COLO829 (cell line): ENCODE data around the gene GINS2.
A peak's percentile ranks its signal among the peaks of the same experiment; 100 is the strongest.

ENCODE experiments used
- DNase-seq: peaks from one replicate; pipeline ENCODE4 v3.0.0; 2012; ENCODE audit warnings: low spot score

The GINS2 gene

DNA sequence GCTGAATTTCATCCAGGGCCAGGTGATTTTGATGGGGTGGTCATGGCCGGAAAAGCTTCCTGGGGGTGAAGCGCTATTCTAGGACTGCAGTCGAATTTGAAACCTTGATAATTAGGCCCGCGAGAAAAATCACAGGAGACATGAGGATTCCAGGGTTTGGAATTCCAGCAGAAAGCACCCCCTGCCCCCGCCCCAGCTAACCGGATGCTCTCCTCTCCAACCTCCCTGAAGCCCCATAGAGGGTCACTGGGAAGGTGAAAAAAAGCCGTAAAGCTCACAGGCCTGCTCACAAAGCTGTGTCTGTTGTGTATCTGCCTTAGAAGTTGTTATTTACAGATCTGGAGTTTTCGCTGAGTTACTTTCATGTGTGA is 1.2 kb upstream of the GINS2 start:
- DNase-seq: no peak

DNA sequence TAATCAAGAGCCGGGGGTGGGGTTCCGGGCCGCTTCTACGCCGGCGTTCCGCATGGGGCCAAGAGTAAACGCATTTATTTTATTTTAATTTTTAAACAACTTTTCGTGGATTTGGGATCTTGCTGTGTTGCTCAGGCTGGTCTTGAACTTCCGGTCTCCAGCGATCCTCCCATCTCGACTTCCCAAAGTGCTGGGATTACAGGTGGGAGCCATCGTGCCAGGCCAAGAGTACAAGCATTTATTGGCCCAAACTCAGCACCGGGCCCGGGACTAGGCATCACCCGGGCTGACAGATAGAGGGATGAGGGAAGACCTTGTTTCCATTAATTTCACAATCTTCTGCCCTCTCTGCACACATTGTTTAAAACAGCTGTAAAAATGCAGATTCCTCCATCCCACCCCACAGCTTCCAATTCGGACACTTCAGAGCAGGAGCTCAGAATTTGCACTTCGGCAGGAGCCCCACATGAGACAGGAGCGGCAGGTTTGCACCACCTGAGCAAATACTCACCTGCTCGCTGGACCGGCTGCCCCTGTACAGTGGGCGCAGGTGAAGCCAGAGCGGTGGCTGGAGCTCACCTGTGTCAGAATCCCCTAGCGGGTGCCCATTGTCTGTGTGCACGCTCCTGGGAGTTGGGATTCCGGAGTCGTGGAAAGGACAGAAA is 663 bp upstream of the GINS2 start:
- no peak for DNase-seq

DNA sequence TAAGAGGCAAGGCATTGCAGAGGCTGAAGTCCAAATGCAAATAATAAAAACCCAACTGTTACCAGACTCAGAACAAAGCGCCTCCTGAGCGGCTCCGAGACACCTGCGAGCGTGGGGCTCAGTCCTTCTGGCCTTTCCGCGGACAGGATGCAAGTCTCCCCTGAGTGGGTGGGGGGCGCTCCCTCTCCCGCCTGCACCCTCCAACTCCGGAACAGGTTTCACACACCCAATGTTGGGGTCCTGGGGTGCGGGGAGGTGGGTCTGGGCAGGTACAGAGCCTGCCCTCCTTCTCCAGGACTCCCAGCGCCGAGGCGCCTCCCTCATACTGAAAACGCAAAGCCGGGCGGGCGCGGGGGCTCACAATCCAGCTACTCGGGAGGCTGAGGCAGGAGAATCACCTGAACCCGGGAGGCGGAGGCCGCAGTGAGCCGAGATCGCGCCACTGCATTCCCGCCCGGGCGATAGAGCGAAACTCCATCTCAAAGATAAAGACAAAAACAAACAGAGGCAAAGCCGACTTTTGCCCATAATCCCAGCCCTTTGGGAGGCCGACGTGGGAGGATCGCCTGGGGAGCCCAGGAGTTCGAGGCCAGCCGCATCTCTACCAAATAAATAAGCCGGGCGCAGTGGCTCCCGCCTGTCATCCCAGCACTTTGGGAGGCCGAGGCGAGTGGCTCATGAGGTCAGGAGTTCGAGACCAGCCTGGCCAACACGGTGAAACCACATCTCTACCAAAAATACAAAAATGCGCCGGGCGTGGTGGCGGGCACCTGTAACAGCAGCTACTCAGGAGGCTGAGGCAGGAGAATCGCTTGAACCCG is 893 bp downstream of the GINS2 start:
- DNase-seq: no peak

DNA sequence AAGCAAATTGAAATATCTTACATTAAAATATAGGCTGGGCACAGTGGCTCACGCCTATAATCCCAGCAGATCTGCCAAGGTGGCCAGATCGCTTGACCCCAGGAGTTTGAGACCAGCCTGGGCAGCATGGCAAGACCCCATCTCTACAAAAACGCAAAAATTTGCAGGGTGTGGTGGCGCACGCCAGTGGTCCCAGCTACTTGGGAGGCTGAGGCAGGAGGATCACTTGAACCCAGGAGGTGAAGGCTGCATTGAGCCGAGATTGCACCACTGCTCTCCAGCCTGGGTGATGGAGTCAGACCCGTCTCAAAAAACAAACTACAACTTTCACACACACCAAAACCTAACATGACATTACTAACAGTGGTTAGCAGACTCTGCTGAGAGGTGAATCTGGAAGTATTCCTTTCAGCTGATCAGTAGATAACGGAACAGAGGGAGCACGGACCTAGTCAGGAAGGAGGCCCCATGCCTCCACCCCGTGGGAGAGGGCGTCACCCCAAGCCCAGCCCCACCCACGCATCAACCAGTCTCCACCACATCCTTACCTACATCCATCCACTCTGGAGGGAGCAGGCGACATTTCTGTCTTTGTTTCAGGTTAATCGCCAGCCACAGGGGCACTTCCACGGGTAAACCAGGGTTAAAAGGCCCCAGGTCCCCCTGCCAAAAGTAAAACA is 1.7 kb downstream of the GINS2 start:
- no peak for DNase-seq

DNA sequence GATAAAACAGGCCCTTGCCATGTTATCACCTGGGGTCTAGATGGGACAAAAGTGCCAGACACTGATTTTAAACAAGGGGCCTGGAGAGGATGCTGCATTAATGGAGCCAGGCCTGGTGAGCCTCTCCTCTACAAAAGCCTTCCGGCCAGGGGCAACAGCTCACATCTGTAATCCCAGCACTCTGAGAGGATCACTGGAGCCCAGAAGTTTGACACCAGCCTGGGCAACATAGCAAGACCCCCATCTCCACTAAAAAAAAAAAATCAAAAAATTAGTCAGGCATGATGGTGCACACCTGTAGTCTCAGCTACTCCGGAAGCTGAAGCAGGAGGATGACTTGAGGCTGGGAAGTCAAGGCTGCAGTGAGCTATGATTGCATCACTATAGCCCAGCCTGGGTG is 3.5 kb downstream of the GINS2 start:
- DNase-seq: no peak

DNA sequence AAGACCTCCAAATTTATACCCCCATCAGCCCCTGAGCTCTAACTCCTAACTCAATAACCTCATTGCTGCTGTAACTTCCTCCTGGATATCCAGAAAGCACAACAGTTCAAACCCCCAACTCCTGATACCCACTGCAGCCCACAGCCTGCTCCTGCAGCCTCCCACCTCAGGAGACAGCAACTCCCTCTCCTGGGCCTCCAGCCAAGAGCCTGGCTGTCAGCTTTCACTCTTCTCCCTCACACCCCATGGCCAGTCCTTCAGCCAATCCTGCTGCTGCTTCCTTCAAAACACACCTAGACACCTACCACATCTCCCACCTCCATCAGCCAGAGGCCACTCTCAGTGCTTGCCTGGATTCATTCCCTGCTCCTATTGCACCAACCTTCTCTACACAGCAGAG is 5.4 kb downstream of the GINS2 start:
- no peak for DNase-seq

DNA sequence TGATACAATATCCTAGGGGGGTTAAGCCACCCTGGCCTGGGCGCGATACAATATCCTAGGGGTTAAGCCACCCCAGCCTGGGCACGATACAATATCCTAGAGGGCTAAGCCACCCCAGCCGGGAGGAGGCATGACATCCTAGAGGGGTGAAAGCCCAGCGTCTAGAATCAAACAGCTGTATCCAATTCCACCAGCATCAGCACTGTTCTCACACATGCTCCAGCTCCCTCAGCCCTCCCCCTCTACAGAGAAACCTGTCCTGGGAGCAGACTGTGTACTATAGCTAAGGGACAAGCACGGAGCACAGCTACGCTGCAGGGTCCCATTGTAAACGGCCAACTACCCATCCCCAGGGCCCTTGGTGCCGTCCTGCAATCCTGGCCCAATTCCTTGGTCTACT is 6.2 kb downstream of the GINS2 start:
- no peak for DNase-seq

DNA sequence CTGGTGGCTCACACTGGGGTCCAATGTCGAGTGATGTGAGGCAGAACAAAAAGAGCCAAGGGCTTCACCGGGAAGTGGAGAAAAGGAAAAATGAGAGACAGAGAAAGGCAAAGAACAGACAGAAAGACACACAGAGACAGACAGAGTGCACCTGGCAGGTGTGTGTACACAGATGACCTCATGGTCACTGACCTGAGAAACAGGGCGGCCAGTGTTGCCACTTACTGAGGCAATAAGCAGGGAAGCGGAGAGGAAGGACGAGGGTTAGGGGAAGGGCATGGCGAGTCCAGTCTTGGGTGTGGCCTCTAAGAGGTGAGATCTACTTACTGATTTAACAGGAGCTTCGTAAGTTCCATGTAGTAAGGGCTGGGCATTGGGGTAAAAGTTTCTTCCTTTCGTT is 7.5 kb downstream of the GINS2 start:
- no peak for DNase-seq

DNA sequence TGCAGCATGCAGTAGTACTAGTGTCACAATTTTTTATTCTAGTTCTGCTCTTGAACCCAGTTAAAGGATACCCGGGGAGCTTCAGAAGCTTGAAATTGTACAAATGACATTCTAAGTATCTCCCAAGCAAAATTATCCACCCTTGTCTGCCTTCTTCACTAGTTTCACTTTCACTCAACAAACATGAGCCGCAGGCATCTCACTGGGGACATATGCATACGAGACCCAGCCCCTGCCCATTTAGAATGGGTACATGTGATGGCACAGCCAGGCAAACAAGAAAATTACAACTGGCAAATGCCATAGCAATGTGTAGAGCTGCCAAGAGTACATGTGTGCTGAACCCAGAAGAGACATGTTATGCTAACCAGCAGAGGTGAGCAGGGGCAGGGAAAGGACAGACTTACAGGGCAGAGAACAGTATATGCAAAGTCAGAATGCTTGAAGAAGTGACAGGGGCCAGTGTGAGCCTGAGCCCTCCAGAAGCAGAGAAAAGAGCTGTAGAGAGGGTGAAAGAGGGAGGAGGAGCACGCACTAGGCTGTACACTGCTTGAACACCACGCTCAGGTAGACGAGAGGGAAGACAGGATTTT is 8.3 kb downstream of the GINS2 start:
- no peak for DNase-seq

DNA sequence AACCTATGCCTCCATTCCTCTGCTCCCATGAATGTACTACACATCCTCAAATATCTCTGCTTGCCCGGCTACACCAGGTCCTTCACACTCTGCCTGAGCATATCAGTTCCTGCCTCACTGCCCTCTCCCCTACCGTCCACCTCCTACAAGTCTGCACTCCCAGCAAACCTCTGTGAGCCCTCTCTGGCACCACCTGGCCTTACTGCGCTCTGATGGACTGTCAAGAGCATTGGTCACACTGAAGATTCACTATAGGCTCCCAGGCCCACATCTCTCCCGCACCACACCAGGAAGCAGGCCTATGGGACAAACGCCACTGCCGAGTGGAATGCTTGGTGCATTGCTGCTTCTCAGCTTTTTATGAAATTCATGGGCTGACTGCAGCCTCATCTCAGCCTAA is 8.9 kb downstream of the GINS2 start:
- no peak for DNase-seq

DNA sequence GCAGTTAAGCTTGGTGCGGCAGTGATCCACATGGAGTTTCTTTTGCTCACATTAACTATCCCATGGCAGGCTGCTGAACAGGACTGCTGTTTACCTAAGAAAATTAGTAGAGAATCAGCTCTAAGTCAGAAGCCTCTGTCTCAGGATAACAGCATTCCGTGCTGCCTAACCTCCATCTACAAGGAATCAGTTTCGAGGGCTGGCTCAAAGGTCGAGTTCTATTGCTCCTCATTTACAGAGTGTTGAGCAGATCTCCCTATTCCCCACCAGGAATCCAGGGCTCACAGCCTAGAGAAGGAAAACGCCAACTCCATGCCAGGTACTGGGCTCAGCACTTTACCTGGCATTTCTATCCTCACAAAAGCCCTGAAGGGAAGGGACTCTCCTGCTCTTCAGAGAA is 9.9 kb downstream of the GINS2 start:
- DNase-seq: no peak

DNA sequence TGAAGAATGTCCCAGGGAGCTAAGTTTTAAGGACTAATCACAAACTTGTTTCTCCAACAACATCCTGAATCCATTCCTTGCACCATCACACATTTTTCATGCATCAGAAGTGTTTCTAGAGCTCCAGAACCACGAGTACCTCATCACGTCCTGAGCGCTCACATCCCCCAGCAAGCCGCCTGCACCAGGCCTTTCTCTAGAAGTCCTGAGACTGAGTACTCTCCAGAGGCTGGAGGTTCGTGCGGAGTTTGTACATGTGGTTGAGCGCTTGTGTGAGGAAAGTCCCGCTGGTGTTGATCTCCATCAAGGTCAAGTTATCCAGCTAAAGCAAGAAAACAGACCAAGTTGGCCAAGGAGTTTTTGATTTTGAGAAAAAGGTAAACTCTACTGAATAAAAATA is 10.7 kb downstream of the GINS2 start:
- DNase-seq: no peak

DNA sequence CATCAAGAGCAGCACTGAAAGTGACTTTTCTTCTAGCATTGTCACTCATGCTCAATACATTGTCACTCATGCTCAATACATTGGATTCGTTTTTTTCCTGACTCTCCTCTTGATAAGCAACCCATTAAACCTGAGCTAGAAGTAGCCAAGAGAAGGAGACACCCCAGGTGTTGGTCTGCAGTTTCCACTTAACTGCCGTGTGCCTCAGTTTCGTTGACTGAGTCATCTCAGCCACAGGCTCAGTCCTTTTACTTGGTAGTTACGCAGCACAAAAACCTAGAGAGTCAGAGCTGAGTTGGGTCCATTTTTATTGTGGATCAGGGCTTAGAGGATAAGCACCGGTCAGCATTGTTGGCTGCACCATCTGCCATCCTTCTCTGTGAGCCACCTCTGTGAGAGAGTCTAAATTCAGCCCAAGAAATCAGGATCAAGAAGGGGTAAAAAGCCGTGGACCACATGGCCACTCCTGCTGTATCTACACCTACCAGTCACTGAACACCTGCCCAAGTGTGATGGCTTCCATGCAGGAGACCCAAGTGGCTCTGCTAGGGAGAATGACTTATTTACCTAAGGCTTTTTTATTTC is 11.3 kb downstream of the GINS2 start:
- no peak for DNase-seq

DNA sequence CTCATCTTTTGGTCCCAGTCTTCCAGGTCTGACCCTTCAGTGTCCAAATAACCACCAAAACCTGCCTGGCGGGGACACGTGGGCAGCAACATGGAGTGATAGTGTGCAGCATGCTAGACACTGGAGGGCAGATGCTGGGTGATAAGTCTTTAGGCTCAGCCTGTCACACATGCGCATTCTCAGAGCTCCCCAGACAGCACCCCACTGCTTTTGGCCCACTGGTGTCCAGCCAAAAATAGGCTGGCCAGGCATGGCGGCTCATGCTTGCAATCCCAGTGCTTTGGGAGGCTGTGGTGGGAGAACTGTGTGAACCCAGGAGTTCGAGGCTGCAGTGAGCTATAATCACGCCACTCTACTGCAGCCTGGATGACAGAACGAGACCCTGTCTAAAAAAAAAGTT is 12.3 kb downstream of the GINS2 start:
- no peak for DNase-seq

DNA sequence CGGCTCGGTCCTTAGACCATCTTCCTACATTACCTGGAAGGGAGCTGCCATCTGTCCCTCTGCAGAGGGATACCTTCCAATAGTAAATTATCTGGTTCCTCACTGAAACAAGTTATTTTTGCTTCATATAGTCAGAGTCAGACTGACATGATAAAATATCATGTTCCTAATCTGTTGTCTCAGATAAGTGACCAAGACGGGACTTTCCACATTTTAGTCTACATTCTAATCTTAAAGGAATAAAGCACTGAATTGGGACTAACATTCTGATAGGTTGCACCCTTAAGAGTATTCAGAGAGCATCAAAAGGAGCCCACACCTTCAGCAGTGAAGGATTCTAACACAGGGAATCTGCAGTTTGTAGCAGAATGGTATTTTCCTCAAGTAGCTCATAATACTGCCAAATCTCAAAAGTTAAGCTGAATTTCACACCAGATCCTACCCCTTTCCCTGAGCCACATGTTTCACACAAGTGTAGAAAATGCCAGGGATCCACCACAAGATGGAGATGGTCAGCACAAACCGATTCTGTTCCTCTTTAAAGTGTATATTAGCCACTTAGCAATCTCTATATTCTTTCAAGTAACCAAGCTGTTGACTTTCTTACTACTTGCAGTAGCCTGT is 13.4 kb downstream of the GINS2 start:
- peak; percentile 18 for DNase-seq

DNA sequence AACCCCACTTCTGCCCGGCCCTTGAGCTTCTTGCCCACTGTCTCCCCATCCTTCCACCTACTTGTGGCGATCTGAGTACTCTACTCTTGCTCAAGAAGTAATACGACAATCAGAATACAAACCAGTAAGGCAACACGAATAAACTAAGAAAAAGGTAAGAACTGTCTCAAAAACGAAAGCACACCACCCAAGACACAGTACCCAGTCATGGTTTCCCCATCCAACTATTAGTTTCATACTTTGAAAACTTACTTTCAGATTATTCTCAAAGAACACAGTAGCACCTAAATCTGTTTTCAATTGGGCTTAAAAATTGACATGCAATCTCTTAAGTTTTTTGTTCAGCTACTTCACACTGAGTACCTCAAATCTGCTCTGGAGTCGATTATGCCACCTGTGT is 13.9 kb downstream of the GINS2 start:
- DNase-seq: no peak

DNA sequence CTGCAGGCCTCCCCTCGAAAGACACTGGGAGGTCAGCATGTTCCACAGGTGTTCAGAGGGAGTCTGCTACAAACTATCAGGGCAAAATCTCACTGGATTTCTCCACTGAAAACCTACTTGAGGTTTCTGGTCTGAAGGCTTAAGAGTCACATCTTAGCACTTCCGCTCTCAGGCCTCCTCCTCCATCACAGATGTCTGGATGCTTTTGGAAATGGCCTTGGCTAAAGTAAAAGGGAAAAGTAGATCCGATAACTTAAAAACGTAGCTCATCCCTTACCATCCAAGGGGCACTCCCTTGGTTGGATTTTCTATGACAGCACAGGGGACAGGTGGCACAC is 14.4 kb downstream of the GINS2 start:
- no peak for DNase-seq

DNA sequence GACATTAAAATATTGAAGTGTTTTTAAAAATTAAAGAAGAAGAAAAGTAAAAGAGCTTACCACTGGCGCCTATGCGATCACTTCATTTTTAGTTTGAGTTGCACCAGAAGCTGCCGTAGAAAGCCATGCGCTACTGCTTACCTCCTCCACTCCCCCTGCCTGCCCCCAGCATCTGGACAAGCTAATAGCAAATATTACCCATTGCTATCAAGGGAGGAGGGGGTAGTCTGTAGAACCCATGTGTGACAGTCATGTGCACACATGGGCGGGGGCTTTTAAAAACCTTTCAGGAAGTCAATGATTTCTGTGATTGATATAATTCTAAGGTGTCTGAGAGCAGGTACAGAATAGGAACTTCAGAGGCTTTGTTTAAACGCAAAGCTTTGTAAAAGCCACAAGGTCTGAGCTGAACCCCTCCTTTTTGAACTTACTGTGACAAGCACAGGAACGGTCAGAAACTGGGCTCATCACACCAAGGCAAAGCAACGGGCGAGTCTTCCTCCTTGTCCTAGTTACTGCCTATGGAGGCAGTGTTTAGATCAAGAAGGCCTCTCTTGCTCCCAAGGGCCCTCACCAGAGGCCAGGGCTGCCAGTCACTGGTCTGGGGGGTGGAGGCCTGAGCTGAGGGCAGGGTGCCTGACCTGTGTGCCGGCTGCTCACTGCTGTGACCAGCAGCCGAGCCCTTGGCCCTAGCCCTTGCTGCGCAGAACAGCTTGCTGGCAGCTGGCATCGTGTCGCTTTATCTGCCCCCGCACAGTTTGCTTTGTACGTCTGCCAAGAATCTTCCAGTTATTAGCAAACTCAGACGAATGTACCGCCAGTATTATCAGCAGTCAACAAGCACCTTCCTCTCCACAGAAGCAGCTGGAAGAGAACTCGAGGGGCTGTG is 15.0 kb downstream of the GINS2 start:
- DNase-seq: no peak

DNA sequence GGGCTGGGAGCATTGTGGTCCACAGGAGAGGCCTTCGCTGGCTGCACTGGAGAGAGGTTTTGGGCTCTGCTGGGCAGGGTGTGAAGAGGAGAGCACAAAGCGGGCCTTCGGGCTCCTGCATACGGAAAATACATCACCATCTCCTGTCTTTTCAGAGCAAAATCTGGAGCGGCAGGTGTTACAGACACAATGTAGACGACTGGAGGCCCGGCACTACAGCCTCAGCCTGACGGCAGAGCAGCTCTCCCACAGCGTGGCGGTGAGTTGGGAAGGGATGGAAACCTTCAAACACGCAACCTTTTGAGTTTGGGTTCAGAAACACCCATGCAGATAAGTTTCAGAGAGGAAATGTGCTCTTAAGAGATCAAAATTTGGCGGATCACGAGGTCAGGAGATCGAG is 17.9 kb downstream of the GINS2 start:
- no peak for DNase-seq

DNA sequence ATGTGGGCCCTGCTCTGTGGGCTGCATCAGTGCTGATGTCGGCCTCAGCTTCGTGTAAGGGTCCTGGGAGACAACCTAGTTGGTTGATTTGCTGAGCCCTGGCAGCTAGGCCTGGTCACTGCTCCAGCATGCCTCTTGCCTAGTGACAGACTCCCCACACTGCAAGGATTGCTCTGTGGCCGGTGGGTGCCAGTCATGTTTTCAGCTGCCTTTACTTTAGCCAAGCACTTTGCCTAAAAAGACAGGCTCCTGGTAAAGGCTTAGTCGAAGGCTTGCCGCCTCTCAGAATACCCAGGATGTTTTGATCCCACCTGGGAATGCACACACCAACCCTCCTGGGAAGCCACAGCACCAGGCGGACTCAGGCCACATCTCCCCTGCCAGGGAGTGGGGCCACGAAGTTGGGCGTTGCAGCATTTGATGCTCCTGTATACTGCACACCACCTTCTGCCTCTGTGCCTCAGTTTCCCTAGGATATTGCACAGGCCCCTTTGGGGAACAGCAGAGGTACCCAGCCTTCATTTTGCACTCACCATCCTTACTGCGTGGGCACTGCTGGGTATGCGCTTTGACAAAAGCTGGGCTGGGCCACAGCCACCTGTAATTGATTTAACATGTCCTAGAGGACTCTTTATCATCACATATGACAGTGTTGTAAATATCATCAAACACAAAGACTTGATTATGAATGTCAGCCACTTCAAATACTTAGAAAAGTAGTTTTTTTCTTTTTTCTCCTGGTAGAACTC is 19.9 kb downstream of the GINS2 start:
- DNase-seq: no peak
